Measurements from ENCODE around the gene HSPB1.

Gene HSPB1

GRCh38 chr7:76281006-76281705, 21.3 kb upstream of the HSPB1 start:
- no peak for TF ChIP-seq CTCF (IDR thresholded peaks at IDR 0.05; ENCODE audit: control insufficient read depth, extremely low read depth, insufficient read depth)
- no peak for DNase-seq (ENCODE audit: low read depth)
- H3K4me3 ChIP-seq (ENCODE audit: low read depth, low read length): no peak overlapping the region

- no peak for TF ChIP-seq CTCF (IDR thresholded peaks at IDR 0.05; ENCODE audit: control insufficient read depth, extremely low read depth, insufficient read depth)
- no peak for DNase-seq (ENCODE audit: low read depth)
- H3K4me3 ChIP-seq (ENCODE audit: low read depth, low read length): 0 out of 2 replicates have a peak overlapping the region, but pooled peaks have one; percentile 26
These were observed 20.6 kb upstream of the HSPB1 start for GRCh38 chr7:76281706-76282343.

GRCh38 chr7:76282344-76283253, 19.9 kb upstream of the HSPB1 start:
- TF ChIP-seq CTCF (IDR thresholded peaks at IDR 0.05; ENCODE audit: control insufficient read depth, extremely low read depth, insufficient read depth): no peak
- DNase-seq (ENCODE audit: low read depth): no peak
- 0 out of 2 replicates have a peak overlapping the region, but pooled peaks have one; percentile 26 for H3K4me3 ChIP-seq (ENCODE audit: low read depth, low read length)

GRCh38 chr7:76283254-76284159, 19.0 kb upstream of the HSPB1 start:
- no peak for TF ChIP-seq CTCF (IDR thresholded peaks at IDR 0.05; ENCODE audit: control insufficient read depth, extremely low read depth, insufficient read depth)
- no peak for DNase-seq (ENCODE audit: low read depth)
- H3K4me3 ChIP-seq (ENCODE audit: low read depth, low read length): no peak overlapping the region

GRCh38 chr7:76285604-76286374, 16.7 kb upstream of the HSPB1 start:
- TF ChIP-seq CTCF (IDR thresholded peaks at IDR 0.05; ENCODE audit: control insufficient read depth, extremely low read depth, insufficient read depth): no peak
- no peak overlapping the region for H3K4me3 ChIP-seq (ENCODE audit: low read depth, low read length)
- no peak for DNase-seq (ENCODE audit: low read depth)
